GM19099 (cell line): Measurements from ENCODE around the gene ABCD1.

ENCODE experiments used
- POLR2A ChIP-seq: IDR thresholded peaks from 3 replicates; pipeline ENCODE4 v1.6.1; 2011; ENCODE audit warnings: low read depth; ENCODE audit not compliant: insufficient read length; ENCODE audit errors: extremely low read depth

ABCD1 gene

DNA sequence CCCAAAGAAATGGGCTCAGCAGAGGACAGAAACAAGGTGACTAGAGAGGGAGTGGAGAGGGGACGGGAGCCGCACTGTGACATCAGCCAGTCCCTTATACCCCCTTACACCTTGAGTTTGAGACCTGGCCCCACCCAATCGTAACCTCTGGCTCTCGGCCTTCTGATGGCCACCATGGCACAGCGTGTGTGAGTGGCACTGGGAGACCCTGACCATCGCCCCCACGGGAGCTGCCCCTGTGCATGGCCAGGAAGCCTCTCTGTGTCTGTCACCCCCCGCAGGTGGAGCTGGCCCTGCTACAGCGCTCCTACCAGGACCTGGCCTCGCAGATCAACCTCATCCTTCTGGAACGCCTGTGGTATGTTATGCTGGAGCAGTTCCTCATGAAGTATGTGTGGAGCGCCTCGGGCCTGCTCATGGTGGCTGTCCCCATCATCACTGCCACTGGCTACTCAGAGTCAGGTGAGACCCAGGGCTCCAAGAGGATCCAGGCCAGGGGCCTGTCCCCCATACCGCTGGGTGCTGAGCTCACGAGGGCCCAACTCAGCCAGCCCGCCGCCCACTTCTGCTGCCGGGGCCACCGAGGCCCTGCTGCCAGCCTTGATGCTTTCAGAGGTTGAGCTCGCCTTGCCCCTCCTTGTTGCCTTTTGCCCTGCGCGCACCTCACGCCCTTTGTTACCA lies 4.4 kb downstream of the ABCD1 start:
- TF ChIP-seq POLR2A: no peak

DNA sequence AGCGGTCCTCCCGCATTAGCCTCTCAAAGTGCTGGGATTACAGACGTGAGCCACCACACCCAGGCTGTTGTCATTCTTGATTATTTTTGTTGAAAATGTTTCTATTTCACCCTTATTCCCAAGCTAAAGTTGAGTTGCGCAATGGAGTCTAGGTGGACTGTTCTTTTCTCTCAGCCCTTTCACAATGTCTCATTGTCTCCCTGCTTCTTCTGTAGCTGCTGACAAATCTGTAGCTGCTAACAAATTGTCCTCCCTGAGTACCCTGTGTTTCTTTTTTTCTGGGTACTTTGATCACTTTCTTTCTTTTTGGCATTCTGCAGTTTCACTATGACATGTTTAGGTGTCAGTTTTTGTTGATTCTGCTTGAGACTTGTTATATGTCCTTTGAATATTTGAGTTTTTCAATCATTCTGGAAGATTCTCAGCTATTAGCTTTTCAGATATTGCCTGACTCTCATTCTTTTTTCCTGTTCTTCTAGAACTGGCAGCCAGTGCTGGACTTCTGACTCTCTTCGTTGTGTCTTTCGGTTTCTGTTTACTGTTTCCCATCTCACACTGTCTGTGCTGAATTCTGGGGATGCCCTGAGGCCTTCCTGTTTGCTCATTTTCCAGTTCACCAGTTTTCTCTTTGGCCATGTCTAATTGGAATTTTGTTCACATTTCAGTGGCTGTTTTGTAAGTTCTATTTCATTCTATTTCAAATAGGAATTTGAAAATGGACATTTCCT lies 6.6 kb downstream of the ABCD1 start:
- TF ChIP-seq POLR2A: no peak

DNA sequence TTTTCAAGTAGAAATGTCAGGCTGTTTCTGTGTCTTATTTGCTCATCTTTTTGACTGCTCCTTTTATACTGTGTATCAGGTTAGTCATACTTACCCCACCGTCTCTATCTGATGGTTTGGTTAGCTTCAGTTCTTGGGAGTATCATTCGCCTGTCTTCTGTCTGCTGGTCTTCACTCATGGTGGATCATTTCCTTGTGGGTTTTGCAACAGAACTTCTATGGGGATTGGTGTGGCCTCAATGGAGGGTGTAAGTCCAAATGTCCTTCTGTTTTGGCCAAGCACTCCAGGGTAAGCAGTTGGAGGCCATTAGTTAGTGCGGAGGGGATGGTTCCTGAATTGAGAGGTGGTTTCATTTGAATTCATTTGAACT lies 7.2 kb downstream of the ABCD1 start:
- no peak for TF ChIP-seq POLR2A

DNA sequence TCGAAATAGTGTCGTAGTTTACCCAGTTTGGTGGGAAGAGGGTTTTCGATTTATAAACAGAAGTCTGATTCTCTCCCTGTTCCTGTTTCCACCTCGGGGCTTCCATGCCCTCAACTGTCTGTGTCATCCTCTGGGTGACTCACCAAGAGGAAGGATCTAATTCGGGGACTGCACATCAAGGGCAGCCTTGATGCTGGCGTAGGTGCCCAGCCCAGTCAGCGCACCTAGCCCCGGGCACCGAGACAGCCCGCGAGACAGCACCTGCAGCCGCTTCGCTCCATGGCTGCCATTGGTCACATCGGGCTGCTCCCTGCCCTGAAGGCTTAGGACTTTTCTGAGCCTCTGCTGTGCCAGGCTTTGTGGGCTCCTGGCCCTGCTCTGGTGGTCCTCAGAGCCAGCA lies 7.7 kb downstream of the ABCD1 start:
- no peak for TF ChIP-seq POLR2A

DNA sequence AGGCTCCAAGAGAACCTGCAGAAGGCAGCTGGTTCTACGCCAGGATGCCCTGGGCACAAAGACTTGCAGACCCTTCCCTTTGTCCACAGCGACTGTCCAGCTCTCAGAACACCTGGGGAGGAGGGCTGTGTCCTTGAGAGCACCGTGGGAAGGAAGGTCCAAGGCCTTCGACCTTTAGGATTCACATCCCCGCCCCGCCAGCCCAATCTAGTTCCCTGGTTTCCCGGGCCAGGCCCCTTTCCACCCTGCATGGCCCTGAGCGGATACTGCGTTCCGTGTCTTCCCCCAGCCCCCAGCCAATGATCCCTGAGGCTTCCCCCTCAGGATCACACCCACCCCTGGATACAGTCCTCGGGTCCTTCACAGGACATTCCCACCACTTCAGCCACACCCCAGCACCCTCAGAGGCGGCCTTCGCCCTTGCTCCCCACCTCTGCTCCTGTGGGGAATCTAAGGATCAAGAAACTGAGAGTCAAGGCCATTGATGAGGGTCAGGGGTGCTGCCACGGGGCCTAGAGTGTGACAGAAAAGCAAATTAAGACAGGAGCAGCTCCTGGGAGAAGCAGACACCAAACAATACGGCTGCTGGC lies 9.1 kb downstream of the ABCD1 start:
- no peak for TF ChIP-seq POLR2A

DNA sequence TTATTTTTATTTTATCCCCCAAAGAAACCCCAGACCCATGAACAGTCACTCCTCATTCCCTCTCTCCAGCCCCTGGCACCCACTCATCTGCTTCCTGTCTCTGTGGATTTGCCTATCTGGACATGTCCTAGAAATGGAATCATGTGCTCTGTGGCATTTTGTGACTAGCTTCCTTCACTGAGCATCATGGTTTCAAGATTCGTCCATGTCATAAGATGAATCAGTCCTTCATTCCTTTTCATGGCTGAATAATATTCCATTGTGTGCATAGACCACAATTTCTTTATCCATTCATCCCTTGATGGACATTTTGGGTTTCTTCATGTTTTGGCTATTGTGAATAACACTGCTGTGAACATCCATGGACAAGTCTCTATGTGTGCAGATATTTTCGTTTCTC lies 10.2 kb downstream of the ABCD1 start:
- TF ChIP-seq POLR2A: no peak

DNA sequence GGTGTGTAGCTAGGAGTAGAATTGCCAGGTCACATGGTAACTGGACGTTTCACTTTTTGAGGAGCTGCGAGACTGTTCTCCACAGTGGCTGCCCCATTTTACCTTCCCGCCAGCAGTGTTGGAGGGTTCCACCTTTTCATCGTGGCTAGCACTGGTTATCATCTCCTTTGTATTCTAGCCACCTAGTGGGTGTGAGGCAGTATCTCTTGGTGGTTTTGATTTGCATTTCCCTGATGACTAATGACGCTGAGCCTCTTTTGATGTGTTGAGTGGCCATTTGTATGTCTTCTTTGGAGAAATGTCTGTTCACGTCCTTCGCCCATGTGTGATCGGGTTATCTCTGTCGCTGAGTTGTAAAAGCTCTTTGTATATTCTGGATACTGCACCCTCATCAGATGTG lies 10.6 kb downstream of the ABCD1 start:
- no peak for TF ChIP-seq POLR2A

DNA sequence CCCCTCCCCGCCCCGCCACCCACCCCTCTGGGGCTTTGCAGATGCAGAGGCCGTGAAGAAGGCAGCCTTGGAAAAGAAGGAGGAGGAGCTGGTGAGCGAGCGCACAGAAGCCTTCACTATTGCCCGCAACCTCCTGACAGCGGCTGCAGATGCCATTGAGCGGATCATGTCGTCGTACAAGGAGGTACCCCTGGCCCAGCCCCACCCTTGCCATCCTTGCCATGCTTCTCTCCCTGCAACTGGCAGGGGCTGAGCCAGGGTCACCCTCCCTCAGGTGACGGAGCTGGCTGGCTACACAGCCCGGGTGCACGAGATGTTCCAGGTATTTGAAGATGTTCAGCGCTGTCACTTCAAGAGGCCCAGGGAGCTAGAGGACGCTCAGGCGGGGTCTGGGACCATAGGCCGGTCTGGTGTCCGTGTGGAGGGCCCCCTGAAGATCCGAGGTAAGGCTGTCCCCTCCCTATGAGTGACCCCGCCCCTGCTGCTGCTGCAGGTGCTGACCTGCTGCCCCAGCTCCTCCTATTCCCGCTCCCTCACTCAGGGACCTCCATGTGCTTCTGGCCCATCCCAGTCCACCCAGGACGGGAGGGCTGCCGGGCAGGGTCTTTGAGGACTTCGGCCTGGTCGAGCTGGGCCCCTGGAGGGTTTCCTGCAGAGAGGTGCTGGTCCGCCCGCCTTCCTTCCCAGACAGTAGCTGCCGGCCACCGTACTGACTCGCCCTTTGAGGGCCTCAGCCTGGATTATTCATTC lies 11.6 kb downstream of the ABCD1 start:
- no peak for TF ChIP-seq POLR2A

DNA sequence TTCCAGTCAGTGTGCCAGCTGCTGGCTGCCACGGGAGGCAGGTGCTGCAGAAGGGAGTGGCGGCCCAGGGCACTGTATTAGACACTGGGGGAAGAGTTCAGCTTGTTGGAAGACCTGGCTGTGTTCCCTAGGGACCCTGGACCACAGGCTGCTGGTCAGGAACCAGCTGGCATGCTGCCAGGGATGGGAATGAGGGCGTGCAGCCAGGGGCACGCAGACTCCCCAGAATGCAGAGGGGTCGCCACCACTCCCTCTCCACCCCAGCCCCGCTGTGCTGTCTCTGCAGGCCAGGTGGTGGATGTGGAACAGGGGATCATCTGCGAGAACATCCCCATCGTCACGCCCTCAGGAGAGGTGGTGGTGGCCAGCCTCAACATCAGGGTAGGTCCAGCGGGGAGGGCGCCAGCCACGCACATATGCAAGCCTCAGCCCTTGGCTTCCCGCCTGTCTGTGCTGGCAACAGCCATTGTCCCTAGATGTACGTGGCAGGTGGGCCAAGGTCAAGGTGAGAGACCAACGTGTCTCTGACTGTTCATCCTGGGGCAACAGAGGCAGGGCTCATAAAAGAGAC lies 12.3 kb downstream of the ABCD1 start:
- TF ChIP-seq POLR2A: no peak

DNA sequence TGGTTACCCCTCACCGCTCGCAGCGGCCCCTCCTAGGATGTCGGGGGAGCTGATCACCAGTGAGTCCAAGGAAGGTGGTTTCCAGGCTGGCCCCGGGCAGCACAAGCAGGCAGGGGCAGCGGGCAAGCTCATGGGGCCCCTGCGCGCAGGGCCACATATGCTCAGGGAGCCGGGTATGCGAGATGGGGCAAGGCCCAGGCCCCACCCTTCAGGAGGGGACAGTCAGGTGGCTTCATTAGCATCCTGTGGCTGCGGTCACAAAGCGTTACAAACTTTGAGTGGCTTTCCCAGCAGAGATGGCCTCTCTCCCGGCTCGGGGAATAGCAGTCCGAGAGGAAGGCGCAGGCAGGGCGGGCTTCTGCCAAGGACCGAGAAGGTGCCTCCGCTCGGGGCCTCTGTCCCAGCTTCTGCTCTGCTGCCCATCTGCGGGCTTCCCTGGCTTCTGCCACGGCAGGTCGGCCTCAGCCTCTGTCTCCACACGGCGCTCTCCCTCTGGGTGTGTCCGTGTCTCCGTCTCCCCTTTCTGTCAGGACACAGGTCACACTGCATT lies 13.5 kb downstream of the ABCD1 start:
- no peak for TF ChIP-seq POLR2A

DNA sequence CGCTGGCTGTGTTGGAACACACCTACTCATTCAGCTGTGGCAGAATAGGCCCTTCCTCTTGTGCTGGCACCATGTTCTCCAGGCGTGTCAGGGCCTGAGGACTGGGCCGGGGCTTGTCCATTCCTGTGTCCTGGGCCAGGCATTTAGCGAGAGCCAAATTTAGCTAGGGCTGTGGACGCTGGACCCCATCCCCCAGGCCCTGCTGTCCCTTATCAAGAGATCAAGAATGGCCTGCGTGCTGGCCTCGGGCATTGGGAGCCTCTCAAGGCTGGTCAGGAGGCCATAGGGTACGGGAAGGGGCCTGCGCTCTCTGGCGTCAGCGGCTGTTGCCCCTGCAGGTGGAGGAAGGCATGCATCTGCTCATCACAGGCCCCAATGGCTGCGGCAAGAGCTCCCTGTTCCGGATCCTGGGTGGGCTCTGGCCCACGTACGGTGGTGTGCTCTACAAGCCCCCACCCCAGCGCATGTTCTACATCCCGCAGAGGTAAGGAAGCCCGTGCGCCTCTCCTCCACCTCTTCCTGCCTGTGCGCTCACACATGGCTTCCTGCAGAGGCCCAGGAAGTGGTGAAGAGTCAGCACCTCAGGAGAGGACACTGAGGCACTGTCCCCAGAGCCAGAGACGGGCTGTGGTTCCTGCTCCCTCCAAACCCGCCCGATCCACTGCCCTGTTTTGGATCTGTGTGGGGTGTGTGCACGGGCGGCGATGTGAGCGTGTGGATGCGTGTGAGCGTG lies 15.3 kb downstream of the ABCD1 start:
- no peak for TF ChIP-seq POLR2A

DNA sequence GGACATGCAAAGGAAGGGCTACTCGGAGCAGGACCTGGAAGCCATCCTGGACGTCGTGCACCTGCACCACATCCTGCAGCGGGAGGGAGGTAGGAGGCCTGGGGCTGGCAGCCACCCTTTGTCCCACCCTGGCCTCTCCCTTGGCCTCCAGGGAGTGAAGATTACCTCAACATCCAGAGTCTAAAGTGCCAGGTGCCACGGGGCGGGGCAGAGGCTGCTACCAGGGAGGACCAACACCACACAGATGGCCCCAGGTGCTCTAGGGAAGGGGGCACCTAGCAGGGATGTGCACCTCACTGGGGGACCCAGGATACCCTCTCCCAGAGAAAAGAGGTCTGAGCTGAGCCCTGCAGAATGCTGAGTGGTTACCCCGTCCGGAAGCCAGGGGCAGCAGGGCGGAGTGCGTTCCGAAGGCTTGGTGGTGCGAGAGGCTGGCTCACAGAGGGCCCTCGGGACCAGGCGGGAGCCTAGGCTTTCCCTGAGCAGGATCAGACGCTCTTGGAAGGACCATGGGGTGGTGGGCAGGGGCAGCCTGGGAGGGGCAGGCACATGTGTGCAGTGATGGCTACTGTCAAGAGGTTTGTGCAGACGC lies 16.1 kb downstream of the ABCD1 start:
- no peak for TF ChIP-seq POLR2A

DNA sequence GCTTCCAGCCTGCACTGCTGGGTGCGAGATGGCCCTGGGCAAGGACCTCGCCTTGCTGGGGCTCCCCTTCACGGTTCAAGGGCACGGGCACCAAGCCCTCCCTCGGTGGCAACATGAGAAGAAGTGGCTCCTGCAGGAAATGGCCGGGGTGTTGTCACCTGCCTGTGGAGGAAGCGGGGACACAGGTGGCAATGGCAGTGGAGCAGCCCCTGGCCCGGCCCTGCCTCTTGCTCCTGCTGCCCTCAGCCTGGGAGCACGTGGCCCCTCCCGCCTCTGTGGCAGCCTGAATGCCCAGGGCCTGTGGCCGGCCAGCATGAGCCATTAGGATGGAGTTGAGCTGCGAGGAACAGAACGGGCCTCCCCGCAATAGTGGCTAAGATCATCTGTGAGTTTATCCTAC lies 16.8 kb downstream of the ABCD1 start:
- no peak for TF ChIP-seq POLR2A
